T-helper 2 cell treated with Interferon-gamma antibody and Interleukin-4, amounts not matched to agents 100 ng/mL and 5 ng/mL, for 36 hours (primary cell): ENCODE data around the gene HPCA. TPM values are rescaled to one million over a fixed set of nuclear protein-coding genes. Genes with fewer than 3 reads are reported as not detected.
"Not testable (repeated sequence)": the region's sequence is repeated elsewhere in the genome, so short reads cannot be mapped to it uniquely, and the experiment has no call there.

Source experiments
- intact Hi-C: fragments of 100-400 bp; cut with micrococcal nuclease; formaldehyde crosslinking; loops from one replicate; pipeline ENCODE4 v1.15.1; 2023
- total RNA-seq: library from RNA; stranded (reverse); gene quantifications from 2 replicates; pipeline ENCODE4 v1.2.3, GENCODE V29; 2022

The HPCA gene
- total RNA-seq, 1 donor from 2014 or later, result 0.18 TPM

DNA sequence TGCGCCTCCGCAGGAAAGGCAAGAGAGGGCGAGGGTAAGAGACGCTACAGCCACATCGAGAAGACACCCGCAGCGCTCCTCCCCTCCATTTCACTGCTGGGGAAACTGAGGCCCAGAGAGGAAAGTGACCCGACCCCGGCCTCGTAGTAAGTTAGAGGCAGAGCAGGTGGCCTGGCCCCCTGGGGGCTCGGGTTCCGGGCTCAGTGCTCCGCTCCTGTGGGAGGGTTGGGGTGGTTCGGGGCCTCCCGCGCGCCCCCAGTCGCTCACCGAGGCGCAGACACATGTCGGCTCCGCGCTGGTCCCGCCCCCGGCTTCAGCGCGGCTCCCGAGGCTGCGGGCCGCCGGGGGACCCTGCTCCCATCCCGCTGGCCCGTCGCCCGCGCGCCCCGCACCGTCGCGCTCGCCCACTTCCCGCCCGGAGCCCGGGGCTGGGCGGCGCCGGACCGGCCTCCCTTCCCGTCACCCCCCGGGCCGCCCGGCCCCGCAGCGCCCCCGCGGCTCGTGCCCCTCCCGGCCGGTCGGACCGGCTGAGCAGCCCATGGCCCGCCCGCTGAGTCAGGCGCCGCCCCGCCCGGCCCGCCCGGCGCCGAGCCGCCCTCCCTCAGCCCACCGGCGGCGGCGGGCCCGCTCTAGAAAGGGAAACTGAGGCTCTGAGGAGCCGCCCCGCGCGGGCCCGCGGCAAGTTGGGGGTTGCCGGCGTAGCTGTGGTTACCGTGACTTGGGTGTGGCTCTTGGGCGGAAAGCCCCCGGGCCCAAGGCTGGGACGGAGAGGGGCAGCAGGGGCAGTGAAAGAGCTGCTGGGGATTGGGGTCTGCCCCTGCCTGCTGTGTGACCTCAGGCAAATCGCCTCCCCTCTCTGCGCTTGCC, 14.9 kb downstream of the HPCA start, which contains the start of gene TMEM54:
Gene TMEM54, minus strand, starts transcription at position 434 of the 867 bp plus-strand sequence. Its CDS starts 151 bp downstream, at position 283.
- intact Hi-C loops, result no loop called here

- intact Hi-C loops, result no loop called here
These were observed 15.7 kb downstream of the HPCA start for GRCh38 chr1:32901823-32902534.

DNA sequence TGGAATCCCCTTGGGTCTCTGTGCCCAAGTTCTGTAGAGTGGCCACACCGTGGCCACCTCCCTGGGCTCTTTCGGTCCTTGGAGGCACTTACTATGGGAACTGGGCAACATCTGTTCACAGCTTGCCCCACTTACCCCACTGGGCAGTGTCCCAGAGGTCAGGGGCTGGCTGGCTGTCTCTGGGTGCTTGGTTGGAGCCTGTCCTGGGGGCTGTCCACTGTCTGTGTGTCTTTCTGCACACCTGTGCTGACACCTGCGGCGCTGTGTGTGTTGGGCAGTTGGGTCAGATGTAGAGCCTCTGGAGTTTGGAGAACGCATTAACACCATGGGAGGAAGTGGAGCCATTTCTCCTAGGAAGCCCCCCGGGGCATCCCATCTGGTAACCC, 16.2 kb downstream of the HPCA start:
- intact Hi-C loops, result no loop called here

DNA sequence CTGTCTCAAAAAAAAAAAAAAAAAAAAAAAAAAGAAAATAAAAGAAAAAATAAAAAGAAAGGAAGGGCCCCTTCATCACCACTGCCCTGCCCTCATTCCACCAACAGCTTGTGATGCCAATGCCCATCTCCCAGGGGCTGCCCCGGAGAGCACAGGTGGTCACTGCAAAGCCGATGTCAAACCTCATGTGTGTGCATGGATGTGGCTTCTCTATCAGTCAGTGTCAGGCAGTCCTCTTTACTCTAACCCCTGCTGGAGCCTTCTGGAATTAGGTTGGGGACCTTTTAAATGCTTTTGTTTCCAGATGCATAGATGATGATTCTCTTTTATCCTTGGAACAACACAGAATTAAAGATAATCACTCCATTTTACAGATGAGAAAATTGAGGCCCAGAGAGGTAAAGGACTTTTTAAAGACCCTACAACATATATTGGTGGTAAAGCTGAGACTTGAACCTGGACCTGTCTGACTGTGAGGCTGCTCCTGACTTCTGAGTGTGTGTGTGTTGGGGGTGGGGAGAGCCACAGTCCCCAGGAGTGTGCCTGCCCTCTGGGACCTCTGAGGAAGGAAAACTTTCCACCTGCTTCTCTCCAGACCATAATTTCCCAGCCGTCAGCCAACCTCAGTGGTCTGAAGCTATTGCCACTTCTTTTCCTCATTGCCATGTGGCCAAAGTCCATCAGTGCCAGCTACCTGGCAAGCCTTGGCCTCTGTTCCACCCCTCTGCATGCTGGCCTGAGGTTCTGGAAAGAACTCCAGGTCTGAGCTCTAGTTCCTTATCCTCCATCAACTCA, 17.9 kb downstream of the HPCA start:
- intact Hi-C loops, result no loop called here

GRCh38 chr1:32904797-32905196, 18.5 kb downstream of the HPCA start:
- intact Hi-C loops, result no loop called here

DNA sequence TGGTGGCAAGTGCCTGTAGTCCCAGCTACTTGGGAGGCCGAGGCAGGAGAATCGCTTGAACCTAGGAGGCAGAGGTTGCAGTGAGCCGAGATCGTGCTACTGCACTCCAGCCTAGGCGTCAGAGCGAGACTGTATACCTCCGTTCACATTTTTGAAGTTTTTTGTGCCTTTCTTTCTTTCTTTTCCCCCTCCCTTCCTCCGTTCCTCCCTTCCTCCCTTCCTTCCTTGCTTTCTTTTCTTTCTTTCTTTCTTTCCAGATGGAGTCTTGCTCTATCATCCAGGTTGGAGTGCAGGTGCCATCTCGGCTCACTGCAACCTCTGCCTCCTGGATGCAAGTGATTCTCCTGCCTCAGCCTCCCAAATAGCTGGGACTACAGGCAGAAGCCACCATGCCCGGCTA, 19.3 kb downstream of the HPCA start:
- intact Hi-C loops, result not testable (repeated sequence)

DNA sequence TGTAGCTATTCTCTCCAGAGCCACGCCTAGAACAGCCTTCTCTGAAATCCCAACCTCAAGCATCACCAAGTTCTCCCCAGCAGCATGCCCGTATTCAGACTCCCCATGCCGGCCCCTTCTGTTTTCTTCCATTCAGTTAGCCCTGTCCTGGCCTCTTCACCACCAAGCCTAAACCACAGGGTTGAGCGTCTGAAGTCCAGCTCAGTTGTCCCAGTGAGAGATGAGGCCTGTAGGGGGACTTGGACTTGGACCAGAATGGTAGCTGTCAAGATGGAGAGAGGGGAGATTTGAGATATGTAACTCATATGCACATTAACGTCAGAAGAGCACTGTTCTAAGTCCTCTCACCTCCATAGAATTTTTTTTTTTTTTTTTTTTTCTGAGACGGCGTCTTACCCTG, 20.4 kb downstream of the HPCA start:
- intact Hi-C loops, result no loop called here

GRCh38 chr1:32907435-32907834, 21.1 kb downstream of the HPCA start:
- intact Hi-C loops, result no loop called here

GRCh38 chr1:32910319-32910718, 24.0 kb downstream of the HPCA start:
- intact Hi-C loops, result no loop called here

DNA sequence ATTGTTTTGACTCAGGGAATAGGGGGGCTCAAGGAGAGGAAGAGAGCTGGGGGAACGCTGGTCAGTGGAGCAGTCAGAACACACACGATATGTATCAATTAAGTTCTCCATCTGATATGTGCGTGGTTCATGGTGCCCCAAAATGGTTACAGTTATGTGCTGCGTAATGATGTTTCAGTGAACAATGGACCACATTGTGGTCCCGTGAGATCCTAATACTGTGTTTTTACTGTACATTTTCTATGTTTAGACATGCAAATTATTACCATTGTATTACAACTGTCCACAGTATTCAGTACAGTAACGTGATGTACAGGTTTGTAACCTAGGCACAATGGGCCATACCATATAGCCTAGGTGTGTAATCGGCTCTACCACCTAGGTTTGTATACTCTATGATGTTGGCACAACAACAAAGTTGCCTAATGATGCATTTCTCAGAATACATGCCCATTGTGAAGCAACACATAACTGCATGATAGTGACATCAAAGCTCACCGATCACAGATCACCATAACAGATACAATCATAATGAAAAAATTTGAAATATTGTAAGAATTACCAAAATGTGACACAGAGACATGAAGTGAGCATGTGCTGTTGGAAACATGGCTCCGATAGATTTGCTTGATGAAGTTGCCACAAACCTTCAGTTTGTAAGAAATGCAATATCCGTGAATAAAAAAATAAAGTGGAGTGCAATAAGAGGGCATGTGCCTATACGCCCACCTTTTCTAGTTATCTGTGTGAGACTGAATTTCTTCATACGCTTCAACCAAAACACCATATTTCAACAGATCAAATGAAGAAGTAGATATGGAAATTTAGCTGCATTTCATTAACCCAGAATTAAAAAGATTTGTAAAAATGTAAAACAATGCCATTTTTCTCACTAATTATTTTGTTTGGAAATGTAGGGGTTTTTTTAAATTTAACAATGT, 29.7 kb downstream of the HPCA start:
- intact Hi-C loops, result no loop called here

GRCh38 chr1:32917521-32917920, 31.2 kb downstream of the HPCA start:
- intact Hi-C loops, result no loop called here

- intact Hi-C loops, result no loop called here
These were observed 31.9 kb downstream of the HPCA start for GRCh38 chr1:32918179-32918578.

- intact Hi-C loops, result no loop called here
These were observed 33.8 kb downstream of the HPCA start for GRCh38 chr1:32919811-32920733.

- intact Hi-C loops, result no loop called here
These were observed 34.5 kb downstream of the HPCA start for GRCh38 chr1:32920833-32921232.

DNA sequence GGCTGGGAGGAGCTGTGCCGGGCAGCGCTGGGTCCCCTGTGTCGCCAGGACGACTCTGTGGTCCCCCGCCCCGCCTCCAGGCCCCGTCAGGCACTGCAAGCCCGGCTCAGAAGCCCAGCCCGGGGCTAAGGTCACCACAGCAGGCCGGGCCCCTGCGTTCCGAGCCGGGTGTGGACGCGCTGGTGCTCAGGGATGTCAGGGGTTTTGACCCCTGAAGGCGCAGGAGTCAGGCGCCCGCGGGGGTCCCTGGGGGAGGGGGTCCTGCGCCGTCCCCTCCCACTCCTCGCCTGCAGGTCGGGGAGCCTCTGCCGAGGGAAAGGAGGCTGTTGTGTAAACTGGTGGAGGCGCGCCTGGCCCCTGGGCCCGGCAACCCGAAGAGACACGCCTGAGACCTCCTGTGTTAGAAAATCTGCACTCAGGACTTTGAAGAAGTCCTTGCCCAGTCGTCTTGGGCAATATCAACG, 38.6 kb downstream of the HPCA start:
- intact Hi-C loops, result no loop called here

DNA sequence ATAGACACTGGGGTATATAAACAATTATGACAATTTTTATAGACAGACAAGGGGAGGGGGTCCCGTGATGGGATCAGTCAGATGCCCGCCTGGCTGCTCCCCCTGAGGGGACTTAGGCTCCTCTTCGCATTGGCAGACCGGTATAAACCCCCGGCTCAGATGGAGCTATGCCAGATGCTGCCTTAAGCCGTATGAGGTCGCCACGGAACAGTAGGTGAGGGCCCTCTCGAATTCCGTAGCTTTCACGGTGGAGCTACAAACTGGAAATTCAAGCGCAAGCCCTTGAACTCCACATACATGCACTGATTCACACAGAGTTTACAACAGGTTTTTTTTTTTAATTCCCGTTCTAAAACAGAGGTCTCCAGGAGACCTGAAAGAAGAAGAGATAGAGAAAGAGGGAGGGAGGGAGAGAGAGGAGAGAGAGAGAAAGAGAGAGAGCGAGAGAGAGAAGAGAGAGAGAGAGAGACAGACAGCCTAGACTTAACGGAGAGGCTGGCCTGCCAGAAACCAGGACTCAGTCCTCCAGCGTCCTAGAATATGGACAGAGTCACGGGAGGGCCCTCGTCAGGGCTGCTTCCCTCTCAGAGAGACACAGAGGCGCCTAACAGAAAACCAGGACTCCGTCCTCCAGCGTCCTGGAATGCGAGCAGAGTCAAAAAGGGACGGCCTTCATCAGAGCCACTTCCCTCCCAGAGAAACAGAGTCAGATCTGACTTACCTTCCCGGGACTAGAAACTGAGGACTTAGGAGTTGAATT, 39.3 kb downstream of the HPCA start:
- intact Hi-C loops, result no loop called here

- intact Hi-C loops, result no loop called here
These were observed 40.3 kb downstream of the HPCA start for GRCh38 chr1:32926562-32926961.

DNA sequence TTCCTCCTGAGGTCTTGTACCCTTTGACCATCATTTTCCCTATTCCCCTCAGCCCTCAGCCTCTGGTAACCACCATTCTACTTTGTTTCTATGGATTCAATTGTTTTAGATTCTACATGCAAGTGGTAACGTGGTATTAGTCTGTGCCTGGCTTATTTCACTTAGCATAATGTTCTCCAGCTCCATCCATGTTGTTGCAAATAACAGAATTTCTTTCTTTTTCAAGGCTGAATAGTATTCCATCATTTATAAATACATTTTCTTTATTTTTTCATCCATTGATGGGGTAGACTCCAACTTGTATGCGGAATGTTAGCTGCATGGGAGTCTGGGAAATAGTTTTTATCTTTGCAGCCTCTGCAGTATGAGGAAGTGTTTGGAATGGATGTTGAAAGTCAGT, 41.1 kb downstream of the HPCA start:
- intact Hi-C loops, result no loop called here

DNA sequence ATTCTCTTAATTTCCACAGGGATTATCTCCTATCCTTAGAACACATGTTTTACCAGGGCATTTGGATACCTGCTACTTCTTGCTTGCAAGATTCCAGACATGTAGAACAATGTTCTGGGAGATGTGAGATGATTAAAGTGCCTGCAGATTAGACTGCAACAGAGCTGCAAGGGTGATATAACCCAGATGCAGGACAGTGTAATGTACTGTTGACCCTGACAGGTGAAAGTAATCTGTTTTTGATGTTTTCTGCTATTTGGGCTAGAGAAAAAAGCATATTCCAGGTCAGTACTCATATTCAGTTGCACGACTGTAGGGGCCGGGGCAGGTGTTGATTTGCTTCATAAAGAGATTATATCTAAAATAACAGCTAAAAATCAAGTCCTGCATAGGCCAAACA, 42.0 kb downstream of the HPCA start:
- intact Hi-C loops, result no loop called here
